Thyroid gland (tissue), 4 donors: ENCODE measurements around the gene TGFBR3. TPM values are rescaled to one million over a fixed set of nuclear protein-coding genes. Genes with fewer than 3 reads are reported as not detected.
A peak's percentile ranks its signal among the peaks of the same experiment; 100 is the strongest.

ENCODE experiments used
- DNase-seq, 2 donors: peaks; one replicate each; pipeline ENCODE4 v3.0.0-alpha.2; 2019
- H3K27ac ChIP-seq, 3 donors: fragments of 200-600 bp; sonication (generic); 1 replicate in 2 of 3; 2 replicates in 1 of 3; pipeline ENCODE4 v1.5.1; 2016 to 2019; ENCODE audit warnings: mild to moderate bottlenecking in 1 of 3, moderate library complexity in 1 of 3
- H3K27me3 ChIP-seq: fragments of 200-600 bp; sonication (generic); one replicate; pipeline ENCODE4 v1.5.1; 2019
- H3K36me3 ChIP-seq, 2 donors: fragments of 200-600 bp; sonication (generic); one replicate each; pipeline ENCODE4 v1.5.1; 2016 to 2019
- H3K4me1 ChIP-seq, 2 donors: fragments of 200-600 bp; sonication (generic); one replicate each; pipeline ENCODE4 v1.5.1; 2017 to 2019
- H3K4me3 ChIP-seq, 3 donors: fragments of 200-600 bp; sonication (generic); replicated peaks in 1 of 3; 1 replicate in 2 of 3; 2 replicates in 1 of 3; pipeline ENCODE4 v1.5.1; 2016; ENCODE audit warnings: mild to moderate bottlenecking in 1 of 3
- H3K9me3 ChIP-seq: fragments of 200-600 bp; sonication (generic); one replicate; pipeline ENCODE4 v1.5.1; 2017
- POLR2A ChIP-seq, 2 donors: fragments of 450-650 bp; IDR thresholded peaks; one replicate each; pipeline ENCODE4 v1.6.1; 2017; ENCODE audit warnings: antibody characterized with exemption in 2 of 2, mild to moderate bottlenecking in 2 of 2, moderate library complexity in 1 of 2
- WGBS, 2 donors: methylation state at CpG; one replicate each; pipeline ENCODE4 v1.1.5; 2017; 5-methylcytosine and 5-hydroxymethylcytosine counted together
- intact Hi-C: fragments of 100-400 bp; cut with DNase I; formaldehyde crosslinking; loops from one replicate; pipeline ENCODE4 v1.15.1; 2023
- total RNA-seq, 4 donors: library from RNA; depleted of rRNA; stranded (reverse); fragments of >200 nt; gene quantifications; one replicate each; pipeline ENCODE4 v1.2.3, GENCODE V29; 2016
- TF ChIP-seq, protein P1 (sequence below), 6 experiments: fragments of 200-600 bp in 3 of 6; fragments of 450-650 bp in 3 of 6; sonication (generic) in 3 of 6; IDR thresholded peaks; one replicate each; pipeline ENCODE4 v1.5.1; 2016 to 2019; ENCODE audit warnings: antibody characterized with exemption in 6 of 6, mild to moderate bottlenecking in 2 of 6, inconsistent platforms in 1 of 6, moderate library complexity in 1 of 6

The TGFBR3 gene
- total RNA-seq, 4 donors from 2014 or later, result 37.2 to 223 (median 106) TPM

DNA sequence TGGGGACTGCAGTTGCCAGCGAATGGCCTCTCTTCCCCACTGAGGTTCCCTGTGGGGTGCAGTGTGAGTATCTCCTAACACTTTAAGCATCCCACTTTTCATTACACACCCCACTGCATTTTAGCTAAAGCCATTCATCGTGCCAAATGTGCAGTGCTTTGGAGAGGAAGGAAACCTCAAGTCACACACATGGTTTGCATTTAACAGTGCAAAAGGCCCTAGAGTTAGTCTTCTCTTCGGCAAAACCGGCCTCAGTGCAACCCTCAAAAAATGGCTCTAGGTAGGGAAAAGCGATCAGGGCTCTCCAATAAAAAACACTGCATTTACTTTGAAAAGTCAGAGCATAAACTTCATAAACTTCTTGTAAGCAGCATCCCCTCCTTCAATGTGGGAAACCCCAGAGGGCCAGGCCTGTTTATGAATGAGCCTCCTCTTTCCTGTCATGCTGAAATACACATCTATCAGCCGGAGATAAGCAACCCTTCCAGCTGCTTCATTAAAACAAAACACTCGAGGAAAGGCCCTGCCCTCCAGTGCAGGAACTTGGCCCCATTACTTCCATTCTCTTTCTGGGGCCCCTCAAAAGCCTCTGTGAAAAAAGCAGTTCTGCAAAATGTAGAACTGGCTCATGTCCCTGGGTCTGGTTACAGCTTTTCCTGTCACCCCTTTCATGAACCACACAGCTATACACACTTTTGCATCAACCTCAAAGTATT is 201.3 kb downstream of the TGFBR3 start:
- no peaks in the 10 kb centered on the region for H3K27me3 ChIP-seq
- H3K36me3 ChIP-seq, result no peaks in the 10 kb centered on the region
- WGBS, 2 donors, result 22% methylated on average over 7 of the region's 7 CpGs
- TF ChIP-seq POLR2A (IDR thresholded peaks at IDR 0.05), result no peak
- TF ChIP-seq, protein P1, sequence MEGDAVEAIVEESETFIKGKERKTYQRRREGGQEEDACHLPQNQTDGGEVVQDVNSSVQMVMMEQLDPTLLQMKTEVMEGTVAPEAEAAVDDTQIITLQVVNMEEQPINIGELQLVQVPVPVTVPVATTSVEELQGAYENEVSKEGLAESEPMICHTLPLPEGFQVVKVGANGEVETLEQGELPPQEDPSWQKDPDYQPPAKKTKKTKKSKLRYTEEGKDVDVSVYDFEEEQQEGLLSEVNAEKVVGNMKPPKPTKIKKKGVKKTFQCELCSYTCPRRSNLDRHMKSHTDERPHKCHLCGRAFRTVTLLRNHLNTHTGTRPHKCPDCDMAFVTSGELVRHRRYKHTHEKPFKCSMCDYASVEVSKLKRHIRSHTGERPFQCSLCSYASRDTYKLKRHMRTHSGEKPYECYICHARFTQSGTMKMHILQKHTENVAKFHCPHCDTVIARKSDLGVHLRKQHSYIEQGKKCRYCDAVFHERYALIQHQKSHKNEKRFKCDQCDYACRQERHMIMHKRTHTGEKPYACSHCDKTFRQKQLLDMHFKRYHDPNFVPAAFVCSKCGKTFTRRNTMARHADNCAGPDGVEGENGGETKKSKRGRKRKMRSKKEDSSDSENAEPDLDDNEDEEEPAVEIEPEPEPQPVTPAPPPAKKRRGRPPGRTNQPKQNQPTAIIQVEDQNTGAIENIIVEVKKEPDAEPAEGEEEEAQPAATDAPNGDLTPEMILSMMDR (IDR thresholded peaks at IDR 0.05), result no peak
- intact Hi-C loops, result no loop called here
- H3K4me1 ChIP-seq, result peaks cover 4 to 31% of the 10 kb centered on the region in 2 donors
- H3K27ac ChIP-seq, result peak overlapping the region in 2 of 3 donors; percentile 12 to 30
- no peak overlapping the region for H3K4me3 ChIP-seq
- DNase-seq, result peak in 1 of 2 donors; percentile 16
- H3K9me3 ChIP-seq, result no peaks in the 10 kb centered on the region

DNA sequence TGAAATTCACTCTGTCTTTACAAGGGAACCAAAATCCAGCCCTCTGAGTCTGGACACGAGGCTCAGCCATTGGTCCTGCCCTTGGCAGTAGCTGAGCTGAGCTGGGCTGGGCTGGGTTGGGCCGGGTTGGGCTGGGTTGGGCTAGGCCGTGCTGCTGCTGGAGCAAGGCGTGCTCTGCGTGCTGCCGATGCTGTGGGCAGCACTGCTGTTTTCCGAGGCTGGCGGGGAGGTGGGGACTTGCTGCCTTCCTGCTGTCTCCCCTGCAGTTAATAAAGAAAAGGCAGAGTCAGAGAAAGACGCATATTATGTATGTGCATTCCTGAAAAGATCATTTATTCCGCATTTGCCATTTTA is 202.4 kb downstream of the TGFBR3 start:
- no peak overlapping the region for H3K27ac ChIP-seq
- TF ChIP-seq POLR2A (IDR thresholded peaks at IDR 0.05), result no peak
- TF ChIP-seq, protein P1 (IDR thresholded peaks at IDR 0.05), result no peak
- H3K4me1 ChIP-seq, result peaks cover 4 to 24% of the 10 kb centered on the region in 2 donors
- 81 to 89% methylated on average over 10 of the region's 10 CpGs for WGBS, 2 donors
- no peak overlapping the region for H3K4me3 ChIP-seq
- H3K9me3 ChIP-seq, result no peaks in the 10 kb centered on the region
- DNase-seq, result peak in 1 of 2 donors; percentile 4
- no peaks in the 10 kb centered on the region for H3K27me3 ChIP-seq
- intact Hi-C loops, result no loop called here
- H3K36me3 ChIP-seq, result no peaks in the 10 kb centered on the region

- intact Hi-C loops, result no loop called here
Measured at GRCh38 chr1:91682882-91683597, 202.9 kb downstream of the TGFBR3 start.

GRCh38 chr1:91680556-91681155 is 205.3 kb downstream of the TGFBR3 start:
- 94 to 95% methylated on average over 4 of the region's 4 CpGs for WGBS, 2 donors
- Histone ChIP-seq H3K36me3 (no peaks in the 10 kb centered on the region), H3K4me1 (peaks cover 4 to 17% of the 10 kb centered on the region in 2 donors), H3K9me3 (no peaks in the 10 kb centered on the region), H3K4me3 (no peak overlapping the region), H3K27me3 (no peaks in the 10 kb centered on the region), H3K27ac (no peak overlapping the region)
- intact Hi-C loops, result no loop called here
- TF ChIP-seq POLR2A (IDR thresholded peaks at IDR 0.05), result no peak
- TF ChIP-seq, protein P1 (IDR thresholded peaks at IDR 0.05), result no peak
- DNase-seq, result no peak

More at GRCh38 chr1:91682882-91683597, 202.9 kb downstream of the TGFBR3 start:
- Histone ChIP-seq H3K4me1 (peaks cover 4 to 24% of the 10 kb centered on the region in 2 donors), H3K9me3 (no peaks in the 10 kb centered on the region), H3K27me3 (no peaks in the 10 kb centered on the region), H3K4me3 (no peak overlapping the region), H3K27ac (no peak overlapping the region), H3K36me3 (no peaks in the 10 kb centered on the region)
- TF ChIP-seq, protein P1 (IDR thresholded peaks at IDR 0.05), result no peak
- TF ChIP-seq POLR2A (IDR thresholded peaks at IDR 0.05), result no peak
- WGBS, 2 donors, result 80 to 94% methylated on average over 3 of the region's 3 CpGs
- no peak for DNase-seq
